ENCODE results near the gene RPS26. TPM values are rescaled to one million over a fixed set of nuclear protein-coding genes. Genes with fewer than 3 reads are reported as not detected.

RPS26 gene
- total RNA-seq, 2 experiments from 2014 or later: 74.6 to 600 TPM

DNA sequence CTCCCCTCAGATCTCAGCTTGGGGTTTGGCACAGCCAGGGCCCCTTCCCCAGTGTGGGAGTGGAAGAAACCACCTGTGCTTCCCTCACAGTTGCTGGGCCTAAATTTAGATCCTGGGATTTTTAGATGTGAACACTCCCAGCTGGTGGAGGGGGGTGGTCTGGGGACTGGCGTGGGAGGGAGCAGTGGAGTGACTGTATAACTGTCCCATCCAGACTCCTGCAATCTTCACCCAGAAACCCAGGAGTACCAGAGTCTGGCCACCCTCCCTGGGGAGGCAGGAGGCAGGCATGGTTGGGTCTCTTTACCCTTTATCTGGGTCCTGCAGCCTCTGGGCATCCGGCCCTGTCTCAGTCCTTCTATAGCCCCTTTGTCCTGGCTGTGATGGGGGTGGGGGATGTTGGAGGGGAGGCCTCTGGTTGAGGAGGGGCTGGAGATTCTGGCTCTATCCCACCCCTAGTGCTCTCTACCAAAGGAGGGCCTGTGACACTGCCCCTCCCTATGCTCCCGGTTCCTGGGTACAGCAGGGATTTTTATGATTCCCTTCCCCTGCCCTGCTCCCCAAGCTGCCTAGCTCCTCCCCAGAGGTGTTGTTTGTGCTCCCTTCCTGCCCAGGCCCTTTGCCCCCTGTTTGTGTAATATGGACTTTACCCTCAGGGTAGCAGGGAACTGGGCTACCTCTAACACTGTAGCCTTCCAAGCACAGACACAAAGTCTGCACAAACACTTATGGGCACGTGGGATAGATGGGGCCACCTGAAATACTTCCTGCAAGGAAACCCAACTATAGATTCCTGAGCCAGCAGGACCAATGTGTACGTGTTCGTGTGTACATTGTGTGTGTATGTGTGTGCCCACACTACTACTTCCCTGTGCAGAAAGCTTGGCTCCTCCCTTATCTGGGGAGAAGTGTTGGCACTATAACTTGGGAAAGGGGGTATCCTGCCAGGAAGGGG, 40.0 kb downstream of the RPS26 start:
- Histone ChIP-seq H4K20me1 (ENCODE audit: insufficient read depth, low read length) (no peaks in the 10 kb centered on the region), H3K4me1 (ENCODE audit: insufficient read depth, low read length, poor library complexity, severe bottlenecking) (peaks cover 16% of the 10 kb centered on the region), H3K4me2 (ENCODE audit: low read length) (no peak overlapping the region), H3K27ac (ENCODE audit: low read depth, low read length, poor library complexity, severe bottlenecking) (no peak overlapping the region), H3K4me3 (ENCODE audit: low read depth, low read length, poor library complexity, severe bottlenecking) (no peak overlapping the region), H3K9me3 (ENCODE audit: low read length) (no peaks in the 10 kb centered on the region), H3K79me2 (ENCODE audit: insufficient read depth, low read depth, low read length) (no peaks in the 10 kb centered on the region), H2AFZ (ENCODE audit: low read length) (no peak overlapping the region), H3K9me2 (ENCODE audit: insufficient read depth, low read length) (no peaks in the 10 kb centered on the region), H3K36me3 (ENCODE audit: insufficient read depth, low read length) (no peaks in the 10 kb centered on the region)
- TF ChIP-seq EZH2phosphoT487 (IDR thresholded peaks at IDR 0.05; ENCODE audit: borderline replicate concordance, low read depth, low read length): no peak
- TF ChIP-seq, protein P1, sequence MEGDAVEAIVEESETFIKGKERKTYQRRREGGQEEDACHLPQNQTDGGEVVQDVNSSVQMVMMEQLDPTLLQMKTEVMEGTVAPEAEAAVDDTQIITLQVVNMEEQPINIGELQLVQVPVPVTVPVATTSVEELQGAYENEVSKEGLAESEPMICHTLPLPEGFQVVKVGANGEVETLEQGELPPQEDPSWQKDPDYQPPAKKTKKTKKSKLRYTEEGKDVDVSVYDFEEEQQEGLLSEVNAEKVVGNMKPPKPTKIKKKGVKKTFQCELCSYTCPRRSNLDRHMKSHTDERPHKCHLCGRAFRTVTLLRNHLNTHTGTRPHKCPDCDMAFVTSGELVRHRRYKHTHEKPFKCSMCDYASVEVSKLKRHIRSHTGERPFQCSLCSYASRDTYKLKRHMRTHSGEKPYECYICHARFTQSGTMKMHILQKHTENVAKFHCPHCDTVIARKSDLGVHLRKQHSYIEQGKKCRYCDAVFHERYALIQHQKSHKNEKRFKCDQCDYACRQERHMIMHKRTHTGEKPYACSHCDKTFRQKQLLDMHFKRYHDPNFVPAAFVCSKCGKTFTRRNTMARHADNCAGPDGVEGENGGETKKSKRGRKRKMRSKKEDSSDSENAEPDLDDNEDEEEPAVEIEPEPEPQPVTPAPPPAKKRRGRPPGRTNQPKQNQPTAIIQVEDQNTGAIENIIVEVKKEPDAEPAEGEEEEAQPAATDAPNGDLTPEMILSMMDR (conservative IDR thresholded peaks at IDR 0.05; ENCODE audit: low read length): no peak
- DNase-seq (ENCODE audit: low spot score): no peak
- BruUV-seq (replicated peaks): no TSS peak
- CTCF ChIA-PET (ENCODE audit: unreplicated experiment): no interaction called here
- intact Hi-C loops (cut with micrococcal nuclease; ENCODE audit: unreplicated experiment): no loop called here
- POLR2A ChIA-PET: interaction anchor here (0.6 to 1.4 kb wide), 4 partner anchors 23 to 1094 kb away, joined by 3 to 6 read pairs (median 3); partner anchors contain the start of gene PA2G4

DNA sequence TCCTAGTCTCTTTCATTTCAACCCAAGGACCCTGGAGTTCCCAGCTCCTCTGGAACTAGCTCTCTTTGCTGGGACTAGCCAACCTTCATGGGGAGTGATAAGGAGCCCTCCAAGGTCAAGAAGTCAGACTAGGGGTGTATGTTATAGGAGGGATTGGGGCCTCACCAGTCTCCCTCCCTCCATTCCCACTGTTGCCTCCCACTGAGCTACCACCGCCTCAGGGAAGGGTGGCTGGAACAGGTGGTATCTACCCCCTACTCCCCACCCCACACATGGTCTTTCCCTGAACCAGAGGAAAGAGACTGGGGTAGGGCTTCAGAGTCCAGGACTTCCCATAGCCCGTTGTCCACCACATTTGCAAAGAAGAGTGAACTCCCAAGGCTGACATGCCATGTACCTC, 40.7 kb downstream of the RPS26 start:
- ChIA-PET CTCF (ENCODE audit: unreplicated experiment) (no interaction called here), POLR2A (interaction anchor here (0.6 kb wide), 3 partner anchors 22 to 1093 kb away, joined by 3 read pairs; partner anchors contain the start of gene PA2G4)
- no peak for TF ChIP-seq EZH2phosphoT487 (IDR thresholded peaks at IDR 0.05; ENCODE audit: borderline replicate concordance, low read depth, low read length)
- TF ChIP-seq, protein P1 (conservative IDR thresholded peaks at IDR 0.05; ENCODE audit: low read length): no peak
- intact Hi-C loops (cut with micrococcal nuclease; ENCODE audit: unreplicated experiment): no loop called here
- no peaks in the 10 kb centered on the region for H3K9me2 ChIP-seq (ENCODE audit: insufficient read depth, low read length)
- H4K20me1 ChIP-seq (ENCODE audit: insufficient read depth, low read length): no peaks in the 10 kb centered on the region
- H3K36me3 ChIP-seq (ENCODE audit: insufficient read depth, low read length): no peaks in the 10 kb centered on the region
- no peak overlapping the region for H3K4me2 ChIP-seq (ENCODE audit: low read length)
- H3K79me2 ChIP-seq (ENCODE audit: insufficient read depth, low read depth, low read length): no peaks in the 10 kb centered on the region
- no peak for DNase-seq (ENCODE audit: low spot score)
- peaks cover 16% of the 10 kb centered on the region for H3K4me1 ChIP-seq (ENCODE audit: insufficient read depth, low read length, poor library complexity, severe bottlenecking)
- H2AFZ ChIP-seq (ENCODE audit: low read length): no peak overlapping the region
- H3K27ac ChIP-seq (ENCODE audit: low read depth, low read length, poor library complexity, severe bottlenecking): no peak overlapping the region
- H3K4me3 ChIP-seq (ENCODE audit: low read depth, low read length, poor library complexity, severe bottlenecking): no peak overlapping the region
- no peaks in the 10 kb centered on the region for H3K9me3 ChIP-seq (ENCODE audit: low read length)
- BruUV-seq (replicated peaks): no TSS peak

DNA sequence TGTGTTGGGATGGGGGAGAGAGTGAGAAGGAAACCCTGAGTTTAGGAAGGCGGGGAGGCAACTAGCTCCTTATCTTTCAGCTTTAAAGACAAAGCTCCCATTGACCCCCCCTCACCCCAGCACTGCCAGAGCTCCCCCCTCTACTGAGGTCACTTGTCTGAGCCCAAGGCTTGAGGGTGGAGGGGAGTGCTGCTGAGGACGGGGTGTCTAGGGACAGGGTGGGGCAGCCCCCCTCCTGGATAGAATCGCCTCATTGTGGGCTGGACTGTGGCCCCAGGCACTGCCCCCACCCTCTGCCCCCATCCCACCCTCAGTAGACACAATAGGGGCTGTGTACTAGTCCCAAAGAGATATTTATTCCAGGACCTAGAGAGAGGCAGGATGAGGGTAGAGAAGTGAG, 41.2 kb downstream of the RPS26 start:
- no peaks in the 10 kb centered on the region for H4K20me1 ChIP-seq (ENCODE audit: insufficient read depth, low read length)
- TF ChIP-seq EZH2phosphoT487 (IDR thresholded peaks at IDR 0.05; ENCODE audit: borderline replicate concordance, low read depth, low read length): no peak
- TF ChIP-seq, protein P1 (conservative IDR thresholded peaks at IDR 0.05; ENCODE audit: low read length): no peak
- no peaks in the 10 kb centered on the region for H3K9me2 ChIP-seq (ENCODE audit: insufficient read depth, low read length)
- H3K79me2 ChIP-seq (ENCODE audit: insufficient read depth, low read depth, low read length): no peaks in the 10 kb centered on the region
- no peak for DNase-seq (ENCODE audit: low spot score)
- CTCF ChIA-PET (ENCODE audit: unreplicated experiment): no interaction called here
- H3K36me3 ChIP-seq (ENCODE audit: insufficient read depth, low read length): no peaks in the 10 kb centered on the region
- peaks cover 16% of the 10 kb centered on the region for H3K4me1 ChIP-seq (ENCODE audit: insufficient read depth, low read length, poor library complexity, severe bottlenecking)
- H3K4me3 ChIP-seq (ENCODE audit: low read depth, low read length, poor library complexity, severe bottlenecking): no peak overlapping the region
- intact Hi-C loops (cut with micrococcal nuclease; ENCODE audit: unreplicated experiment): no loop called here
- BruUV-seq (replicated peaks): no TSS peak
- H3K9me3 ChIP-seq (ENCODE audit: low read length): no peaks in the 10 kb centered on the region
- H2AFZ ChIP-seq (ENCODE audit: low read length): no peak overlapping the region
- H3K4me2 ChIP-seq (ENCODE audit: low read length): no peak overlapping the region
- POLR2A ChIA-PET: no interaction called here
- H3K27ac ChIP-seq (ENCODE audit: low read depth, low read length, poor library complexity, severe bottlenecking): no peak overlapping the region
